ENCODE data around the gene PALD1.

PALD1 gene

GRCh38 chr10:70582793-70583668 is 104.5 kb downstream of the PALD1 start:
- TF ChIP-seq, protein P1, sequence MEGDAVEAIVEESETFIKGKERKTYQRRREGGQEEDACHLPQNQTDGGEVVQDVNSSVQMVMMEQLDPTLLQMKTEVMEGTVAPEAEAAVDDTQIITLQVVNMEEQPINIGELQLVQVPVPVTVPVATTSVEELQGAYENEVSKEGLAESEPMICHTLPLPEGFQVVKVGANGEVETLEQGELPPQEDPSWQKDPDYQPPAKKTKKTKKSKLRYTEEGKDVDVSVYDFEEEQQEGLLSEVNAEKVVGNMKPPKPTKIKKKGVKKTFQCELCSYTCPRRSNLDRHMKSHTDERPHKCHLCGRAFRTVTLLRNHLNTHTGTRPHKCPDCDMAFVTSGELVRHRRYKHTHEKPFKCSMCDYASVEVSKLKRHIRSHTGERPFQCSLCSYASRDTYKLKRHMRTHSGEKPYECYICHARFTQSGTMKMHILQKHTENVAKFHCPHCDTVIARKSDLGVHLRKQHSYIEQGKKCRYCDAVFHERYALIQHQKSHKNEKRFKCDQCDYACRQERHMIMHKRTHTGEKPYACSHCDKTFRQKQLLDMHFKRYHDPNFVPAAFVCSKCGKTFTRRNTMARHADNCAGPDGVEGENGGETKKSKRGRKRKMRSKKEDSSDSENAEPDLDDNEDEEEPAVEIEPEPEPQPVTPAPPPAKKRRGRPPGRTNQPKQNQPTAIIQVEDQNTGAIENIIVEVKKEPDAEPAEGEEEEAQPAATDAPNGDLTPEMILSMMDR (IDR thresholded peaks at IDR 0.05; ENCODE audit: insufficient read depth, missing control alignments): no peak
- DNase-seq (ENCODE audit: insufficient read length, low spot score) (no peak), FAIRE-seq (no peak)

GRCh38 chr10:70583669-70584037 is 105.1 kb downstream of the PALD1 start:
- TF ChIP-seq, protein P1 (IDR thresholded peaks at IDR 0.05; ENCODE audit: insufficient read depth, missing control alignments): no peak
- DNase-seq (ENCODE audit: insufficient read length, low spot score) (no peak), FAIRE-seq (no peak)

DNA sequence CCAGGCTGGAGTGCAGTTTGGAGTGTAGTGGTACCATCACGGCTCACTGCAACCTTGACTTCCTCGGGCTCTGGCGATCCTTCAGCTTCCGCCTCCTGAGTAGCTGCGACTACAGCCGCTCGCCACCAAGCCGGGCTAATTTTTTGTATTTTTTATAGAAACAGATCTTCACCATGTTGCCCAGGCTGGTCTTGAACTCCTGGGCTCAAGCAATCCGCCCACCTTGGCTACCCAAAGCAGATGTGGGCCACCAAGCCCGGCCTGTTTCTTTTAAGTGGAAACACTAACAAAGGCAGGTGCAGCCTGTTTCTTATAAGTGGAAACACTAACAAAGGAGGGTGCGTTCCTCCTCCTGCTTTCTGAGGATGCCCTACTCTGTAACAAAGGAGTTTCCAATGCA is 105.8 kb downstream of the PALD1 start:
- FAIRE-seq (no peak), DNase-seq (ENCODE audit: insufficient read length, low spot score) (no peak)
- TF ChIP-seq, protein P1 (IDR thresholded peaks at IDR 0.05; ENCODE audit: insufficient read depth, missing control alignments): no peak

DNA sequence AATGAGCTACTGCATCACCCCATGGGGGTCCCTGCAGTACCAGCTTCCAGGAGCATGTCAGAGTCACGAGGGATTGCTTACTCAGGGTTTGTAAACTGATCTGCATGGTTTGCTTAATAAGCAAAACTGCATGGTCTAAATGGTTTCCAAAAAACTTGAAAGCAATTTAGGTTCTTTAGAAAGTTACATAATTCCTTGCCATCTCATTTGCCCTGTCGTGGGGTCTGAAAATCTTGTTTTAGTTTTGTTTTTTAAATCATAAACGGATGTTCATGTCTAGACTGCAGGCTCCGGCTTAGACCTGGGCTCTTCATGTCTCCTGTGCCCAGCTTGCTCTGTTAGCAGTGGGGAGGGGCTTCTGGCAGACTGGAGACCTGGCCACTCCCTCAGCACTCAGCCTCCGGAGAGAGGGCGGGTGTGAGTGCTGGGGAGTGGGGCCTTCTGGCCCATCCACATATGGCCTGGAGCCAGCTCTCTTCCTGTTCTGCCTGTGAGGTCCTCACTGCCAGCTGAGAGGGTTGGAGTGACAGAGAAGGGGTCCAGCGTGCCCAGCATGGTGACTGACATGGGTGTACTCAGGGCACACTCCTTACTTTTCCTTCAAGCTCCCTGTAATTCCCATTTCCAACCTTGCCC is 106.5 kb downstream of the PALD1 start:
- DNase-seq (ENCODE audit: insufficient read length, low spot score) (no peak), FAIRE-seq (no peak)
- TF ChIP-seq, protein P1 (IDR thresholded peaks at IDR 0.05; ENCODE audit: insufficient read depth, missing control alignments): no peak

DNA sequence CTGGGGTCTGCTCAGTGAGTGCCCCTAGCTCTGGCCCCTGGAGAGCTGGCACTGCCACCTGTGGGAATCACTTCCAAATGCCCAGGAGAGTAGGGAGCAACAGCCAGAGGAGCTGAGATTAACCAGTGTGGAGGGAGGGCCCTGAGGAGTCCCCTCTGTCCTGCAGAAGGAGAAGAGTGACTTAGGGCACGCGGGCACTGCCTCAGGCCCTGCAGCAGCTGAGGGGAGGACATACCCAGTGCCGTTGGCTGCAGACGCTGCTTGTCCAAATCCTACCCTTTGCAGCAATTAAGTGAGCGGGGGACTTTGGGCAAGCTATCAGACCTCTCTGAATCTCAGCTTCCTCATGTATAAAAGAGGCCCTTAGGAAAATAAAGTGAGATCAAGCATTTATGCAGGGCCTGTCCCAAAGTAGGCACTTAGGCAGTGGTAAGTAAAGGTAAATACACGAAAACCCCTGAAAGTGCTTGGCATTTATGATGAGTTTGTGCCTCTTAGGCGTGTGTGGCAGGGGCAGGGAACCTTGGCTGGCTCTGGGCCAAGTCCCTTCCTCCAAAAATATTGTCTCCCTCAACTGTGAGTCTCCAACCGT is 107.1 kb downstream of the PALD1 start:
- FAIRE-seq (no peak), DNase-seq (ENCODE audit: insufficient read length, low spot score) (no peak)
- TF ChIP-seq, protein P1 (IDR thresholded peaks at IDR 0.05; ENCODE audit: insufficient read depth, missing control alignments): no peak

DNA sequence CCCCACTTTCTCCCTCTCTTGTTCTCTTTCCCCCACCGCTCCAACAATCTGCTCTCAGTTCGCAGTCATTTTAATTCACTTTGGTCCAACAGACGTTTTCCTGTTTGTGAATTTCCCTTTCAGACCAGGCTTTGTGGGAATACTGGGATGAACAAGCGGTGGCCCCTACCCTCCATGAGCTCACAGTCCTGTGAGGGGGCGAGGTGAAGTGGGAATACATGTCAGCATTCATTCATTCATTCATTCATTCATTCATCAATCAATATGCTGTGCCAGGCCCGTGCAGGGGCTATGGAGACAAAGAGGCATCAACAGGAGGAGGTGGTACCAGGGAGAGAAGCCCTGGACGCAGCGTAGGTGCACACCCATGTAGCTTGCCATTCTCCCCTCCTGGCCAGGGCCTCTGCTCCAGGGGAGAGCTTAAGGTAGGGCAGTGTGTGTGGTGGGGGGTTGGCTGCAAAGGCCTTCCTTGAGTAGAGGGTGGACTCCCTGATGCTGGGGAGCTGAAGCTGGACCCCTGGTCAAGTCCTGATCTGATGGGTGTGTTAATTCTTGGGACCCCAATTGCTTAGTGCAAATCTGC is 107.9 kb downstream of the PALD1 start:
- no peak for FAIRE-seq
- TF ChIP-seq, protein P1 (IDR thresholded peaks at IDR 0.05; ENCODE audit: insufficient read depth, missing control alignments): no peak
- no peak for DNase-seq (ENCODE audit: insufficient read length, low spot score)

Data from D721Med (cell line).